ENCODE results near the gene PID1.
"Not testable (repeated sequence)": the region's sequence is repeated elsewhere in the genome, so short reads cannot be mapped to it uniquely, and the experiment has no call there.

Gene PID1

GRCh38 chr2:229206548-229206947 lies 64.5 kb downstream of the PID1 start:
- DNase-seq: no peak

- DNase-seq: no peak
Observed at GRCh38 chr2:229205704-229206103, 65.4 kb downstream of the PID1 start.

GRCh38 chr2:229202646-229203045 lies 68.4 kb downstream of the PID1 start:
- no peak for DNase-seq

GRCh38 chr2:229201521-229201920 lies 69.6 kb downstream of the PID1 start:
- DNase-seq: no peak

GRCh38 chr2:229199267-229199666 lies 71.8 kb downstream of the PID1 start:
- no peak for DNase-seq

GRCh38 chr2:229196448-229196847 lies 74.6 kb downstream of the PID1 start:
- DNase-seq: no peak

- DNase-seq: no peak
Observed at GRCh38 chr2:229195346-229195947, 75.6 kb downstream of the PID1 start.

GRCh38 chr2:229193281-229193680 lies 77.8 kb downstream of the PID1 start:
- DNase-seq: no peak

- DNase-seq: no peak
Observed at GRCh38 chr2:229191413-229191812, 79.7 kb downstream of the PID1 start.

GRCh38 chr2:229187123-229187522 lies 84.0 kb downstream of the PID1 start:
- not testable (repeated sequence) for DNase-seq

GRCh38 chr2:229181641-229182040 lies 89.4 kb downstream of the PID1 start:
- DNase-seq: no peak

GRCh38 chr2:229180658-229181057 lies 90.4 kb downstream of the PID1 start:
- DNase-seq: no peak

GRCh38 chr2:229179628-229180027 lies 91.5 kb downstream of the PID1 start:
- no peak for DNase-seq

GRCh38 chr2:229178706-229179105 lies 92.4 kb downstream of the PID1 start:
- DNase-seq: no peak

- DNase-seq: no peak
Observed at GRCh38 chr2:229178117-229178516, 93.0 kb downstream of the PID1 start.

GRCh38 chr2:229176136-229176535 lies 95.0 kb downstream of the PID1 start:
- no peak for DNase-seq

GRCh38 chr2:229175497-229175863 lies 95.6 kb downstream of the PID1 start:
- DNase-seq: no peak

- no peak for DNase-seq
Observed at GRCh38 chr2:229174794-229175496, 96.1 kb downstream of the PID1 start.

GRCh38 chr2:229173825-229174359 lies 97.2 kb downstream of the PID1 start:
- DNase-seq: no peak

- DNase-seq: no peak
Observed at GRCh38 chr2:229170916-229171315, 100.2 kb downstream of the PID1 start.

- no peak for DNase-seq
Observed at GRCh38 chr2:229170171-229170570, 100.9 kb downstream of the PID1 start.

GRCh38 chr2:229169751-229170150 lies 101.3 kb downstream of the PID1 start:
- no peak for DNase-seq

GRCh38 chr2:229164545-229165249 lies 106.4 kb downstream of the PID1 start:
- no peak for DNase-seq

- DNase-seq: no peak
Observed at GRCh38 chr2:229163893-229164292, 107.2 kb downstream of the PID1 start.
